Measurements from ENCODE around the gene ABCC11. TPM values are rescaled to one million over a fixed set of nuclear protein-coding genes. Genes with fewer than 3 reads are reported as not detected.

Gene ABCC11
- total RNA-seq, 4 donors from 2014 or later: 0.32 to 0.52 TPM; not detected in 2

GRCh38 chr16:48136547-48137360, 110.6 kb downstream of the ABCC11 start:
- no peak for DNase-seq (ENCODE audit: low spot score in 2 of 2)
- intact Hi-C loops (cut with DNase I; ENCODE audit: low total_unique reads): no loop called here

GRCh38 chr16:48133455-48134211, 113.7 kb downstream of the ABCC11 start:
- no peak for DNase-seq (ENCODE audit: low spot score in 2 of 2)
- H3K4me3 ChIP-seq (ENCODE audit: low read depth, poor library complexity, severe bottlenecking): no peak overlapping the region
- intact Hi-C loops (cut with DNase I; ENCODE audit: low total_unique reads): no loop called here
- TF ChIP-seq CTCF (IDR thresholded peaks at IDR 0.05) (no peak), POLR2A (IDR thresholded peaks at IDR 0.05) (no peak)
- WGBS, 2 donors: 71 to 74% methylated on average over 18 of the region's 18 CpGs

More at GRCh38 chr16:48136547-48137360, 110.6 kb downstream of the ABCC11 start:
- 68 to 71% methylated on average over 9 of the region's 9 CpGs for WGBS, 2 donors
- no peak overlapping the region for H3K4me3 ChIP-seq (ENCODE audit: low read depth, poor library complexity, severe bottlenecking)
- TF ChIP-seq POLR2A (IDR thresholded peaks at IDR 0.05) (no peak), CTCF (IDR thresholded peaks at IDR 0.05) (no peak)

- intact Hi-C loops (cut with DNase I; ENCODE audit: low total_unique reads): no loop called here
- 83 to 91% methylated on average over 3 of the region's 3 CpGs for whole genome bisulfite sequencing, 2 donors
- DNase-seq (ENCODE audit: low spot score in 2 of 2): no peak
- H3K4me3 ChIP-seq (ENCODE audit: low read depth, poor library complexity, severe bottlenecking): no peak overlapping the region
- TF ChIP-seq CTCF (IDR thresholded peaks at IDR 0.05) (no peak), POLR2A (IDR thresholded peaks at IDR 0.05) (no peak)
Measured at GRCh38 chr16:48132696-48133095, 114.6 kb downstream of the ABCC11 start.

GRCh38 chr16:48131201-48131935, 116.0 kb downstream of the ABCC11 start:
- intact Hi-C loops (cut with DNase I; ENCODE audit: low total_unique reads): no loop called here
- H3K4me3 ChIP-seq (ENCODE audit: low read depth, poor library complexity, severe bottlenecking): no peak overlapping the region
- WGBS, 2 donors: 70 to 76% methylated on average over 6 of the region's 6 CpGs
- TF ChIP-seq POLR2A (IDR thresholded peaks at IDR 0.05) (no peak), CTCF (IDR thresholded peaks at IDR 0.05) (no peak)
- DNase-seq (ENCODE audit: low spot score in 2 of 2): no peak

- WGBS, 2 donors: 84 to 88% methylated on average over 3 of the region's 3 CpGs
- TF ChIP-seq CTCF (IDR thresholded peaks at IDR 0.05) (no peak), POLR2A (IDR thresholded peaks at IDR 0.05) (no peak)
- intact Hi-C loops (cut with DNase I; ENCODE audit: low total_unique reads): no loop called here
Measured at GRCh38 chr16:48129926-48130325, 117.4 kb downstream of the ABCC11 start.

More at GRCh38 chr16:48129926-48130325, 117.4 kb downstream of the ABCC11 start:
- no peak for DNase-seq (ENCODE audit: low spot score in 2 of 2)
- H3K4me3 ChIP-seq (ENCODE audit: low read depth, poor library complexity, severe bottlenecking): no peak overlapping the region

Measured in lower leg skin (tissue), 4 donors.